Measurements from ENCODE around the gene CRYBG1. TPM values are rescaled to one million over a fixed set of nuclear protein-coding genes. Genes with fewer than 3 reads are reported as not detected.
A peak's percentile ranks its signal among the peaks of the same experiment; 100 is the strongest.

CRYBG1 gene
- total RNA-seq, 2 experiments from 2014 or later: 44.1 to 62.7 TPM

DNA sequence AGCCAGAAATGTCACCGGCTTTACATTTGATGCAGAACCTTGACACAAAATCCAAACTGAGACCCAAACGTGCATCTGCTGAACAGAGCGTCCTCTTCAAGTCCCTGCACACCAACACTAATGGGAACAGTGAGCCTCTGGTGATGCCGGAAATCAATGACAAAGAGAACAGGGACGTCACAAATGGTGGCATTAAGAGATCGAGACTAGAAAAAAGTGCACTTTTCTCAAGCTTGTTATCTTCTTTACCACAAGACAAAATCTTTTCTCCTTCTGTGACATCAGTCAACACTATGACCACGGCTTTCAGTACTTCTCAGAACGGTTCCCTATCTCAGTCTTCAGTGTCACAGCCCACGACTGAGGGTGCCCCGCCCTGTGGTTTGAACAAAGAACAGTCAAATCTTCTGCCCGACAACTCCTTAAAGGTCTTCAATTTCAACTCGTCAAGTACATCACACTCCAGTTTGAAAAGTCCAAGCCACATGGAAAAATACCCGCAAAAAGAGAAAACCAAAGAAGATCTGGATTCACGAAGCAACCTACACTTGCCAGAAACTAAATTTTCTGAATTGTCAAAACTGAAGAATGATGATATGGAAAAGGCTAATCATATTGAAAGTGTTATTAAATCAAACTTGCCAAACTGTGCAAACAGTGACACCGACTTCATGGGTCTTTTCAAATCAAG, 160.3 kb downstream of the CRYBG1 start:
- Mint-ChIP-seq H3K4me3 (peak overlapping the region; percentile 83), H3K27ac (peak overlapping the region; percentile 97), H3K9me3 (ENCODE audit: low read depth) (no peaks in the 10 kb centered on the region), H3K27me3 (no peaks in the 10 kb centered on the region), H3K4me1 (peaks cover 57% of the 10 kb centered on the region), H3K36me3 (peaks cover 50% of the 10 kb centered on the region)
- peak; percentile 95 for DNase-seq
- CTCF ChIA-PET: interaction anchor here (0.6 to 8.5 kb wide), 3 partner anchors 9 to 539 kb away, joined by 3 to 125 read pairs (median 11); no protein-coding TSS in a partner anchor
- peak; percentile 65 for ATAC-seq

DNA sequence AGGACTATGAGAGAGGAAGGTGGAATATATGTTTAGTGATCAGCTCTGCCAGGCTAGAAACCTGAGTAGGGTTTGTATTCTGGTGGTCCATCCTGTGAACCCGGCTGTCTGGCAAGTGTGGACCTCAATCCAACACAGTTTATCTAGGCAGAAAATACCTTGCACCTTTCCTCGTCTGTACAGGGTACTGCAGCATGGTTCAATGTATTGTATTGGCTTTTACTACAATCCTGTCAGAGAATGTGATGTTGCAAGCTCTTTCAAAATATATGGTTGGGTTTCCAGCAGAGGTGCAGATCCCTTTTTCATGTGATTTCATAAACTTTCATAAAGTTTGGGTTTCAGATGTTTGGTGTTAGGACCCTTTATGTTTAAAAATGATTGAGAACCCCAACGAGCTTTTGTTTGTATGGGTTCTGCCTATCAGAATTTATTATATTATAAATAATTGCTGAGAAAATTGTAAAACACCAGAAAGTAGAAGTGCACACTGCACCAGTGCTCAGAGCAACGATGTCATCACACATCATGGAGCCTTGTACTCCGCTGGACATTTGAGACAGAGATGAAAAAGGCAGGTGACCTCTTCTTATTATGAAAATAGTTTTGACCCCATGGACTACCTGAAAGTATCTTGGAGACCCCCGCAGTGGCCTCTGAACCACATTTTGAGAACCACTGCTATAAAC, 162.2 kb downstream of the CRYBG1 start:
- ATAC-seq (no peak), DNase-seq (no peak)
- H3K27me3 Mint-ChIP-seq: no peaks in the 10 kb centered on the region
- peak overlapping the region; percentile 97 for H3K27ac Mint-ChIP-seq
- peak overlapping the region; percentile 83 for H3K4me3 Mint-ChIP-seq
- H3K36me3 Mint-ChIP-seq: peaks cover 55% of the 10 kb centered on the region
- CTCF ChIA-PET: interaction anchor here (0.8 to 8.5 kb wide), 7 partner anchors 11 to 432 kb away, joined by 3 to 125 read pairs (median 4); no protein-coding TSS in a partner anchor
- H3K9me3 Mint-ChIP-seq (ENCODE audit: low read depth): no peaks in the 10 kb centered on the region
- H3K4me1 Mint-ChIP-seq: peaks cover 54% of the 10 kb centered on the region

DNA sequence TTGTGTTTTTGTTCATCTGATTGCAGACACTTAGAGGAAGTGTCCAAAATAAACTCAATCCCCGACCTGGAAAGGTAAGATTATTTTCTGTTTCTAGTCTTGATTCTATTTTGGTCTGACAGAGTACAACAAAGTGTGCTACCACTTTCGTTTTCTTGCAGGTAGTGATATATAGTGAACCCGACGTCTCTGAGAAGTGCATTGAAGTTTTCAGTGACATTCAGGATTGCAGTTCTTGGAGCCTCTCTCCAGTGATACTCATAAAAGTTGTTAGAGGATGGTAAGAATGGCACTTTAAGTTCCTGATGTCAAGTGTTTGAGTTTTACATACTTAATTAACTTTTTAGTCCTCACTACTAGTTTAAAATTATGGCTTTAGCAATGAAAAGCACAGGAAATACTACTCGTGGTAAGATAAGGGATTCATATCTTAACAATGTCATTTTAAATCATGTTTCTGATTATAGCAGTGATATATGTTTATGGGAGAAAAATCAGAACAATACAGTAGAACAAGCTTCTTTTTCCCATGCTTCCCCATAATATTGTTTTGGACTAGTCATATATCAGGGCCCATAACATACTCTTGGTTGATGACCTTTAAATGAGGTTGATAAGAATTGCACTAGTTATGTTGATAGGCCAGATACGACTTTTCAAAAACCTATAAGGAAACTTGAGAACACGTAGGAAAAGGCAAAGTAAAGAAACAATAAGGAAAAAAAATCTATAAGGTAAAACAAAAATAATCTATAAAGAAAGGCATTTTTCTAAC, 164.8 kb downstream of the CRYBG1 start:
- H3K4me1 Mint-ChIP-seq: peaks cover 52% of the 10 kb centered on the region
- ATAC-seq: peak; percentile 35
- H3K27ac Mint-ChIP-seq: peak overlapping the region; percentile 91

DNA sequence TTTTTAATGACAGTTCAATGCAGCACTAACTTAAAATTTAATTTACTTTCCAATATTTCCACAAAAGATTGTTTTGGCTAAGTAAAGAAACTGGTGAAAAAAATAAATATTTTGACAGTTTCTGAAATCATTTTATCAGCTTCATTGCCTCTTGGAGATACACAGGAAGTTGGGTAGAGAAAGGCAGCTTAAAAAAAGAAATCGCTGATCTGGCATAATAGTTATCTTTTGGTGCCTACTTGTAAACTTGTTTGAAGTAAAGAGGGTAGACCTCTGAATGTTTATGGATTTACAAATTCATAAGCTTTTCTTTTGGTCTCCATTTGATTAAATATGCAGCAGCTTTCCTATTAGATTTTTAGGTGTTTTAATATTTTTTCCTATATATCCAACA, 165.4 kb downstream of the CRYBG1 start:
- Mint-ChIP-seq H3K9me3 (ENCODE audit: low read depth) (no peaks in the 10 kb centered on the region), H3K4me3 (peak overlapping the region; percentile 83), H3K27me3 (no peaks in the 10 kb centered on the region), H3K36me3 (peaks cover 72% of the 10 kb centered on the region), H3K4me1 (peaks cover 53% of the 10 kb centered on the region), H3K27ac (peak overlapping the region; percentile 21)
- DNase-seq: no peak
- CTCF ChIA-PET: interaction anchor here (1.2 to 8.5 kb wide), 3 partner anchors 9 to 41 kb away, joined by 5 to 125 read pairs (median 9); no protein-coding TSS in a partner anchor
- ATAC-seq: no peak

More for the DNA sequence above, 164.8 kb downstream of the CRYBG1 start:
- H3K4me3 Mint-ChIP-seq: peak overlapping the region; percentile 83
- no peaks in the 10 kb centered on the region for H3K9me3 Mint-ChIP-seq (ENCODE audit: low read depth)
- no peak for DNase-seq
- CTCF ChIA-PET: interaction anchor here (1.2 to 8.5 kb wide), 2 partner anchors 14 to 41 kb away, joined by 5 to 125 read pairs; no protein-coding TSS in a partner anchor
- peaks cover 69% of the 10 kb centered on the region for H3K36me3 Mint-ChIP-seq
- H3K27me3 Mint-ChIP-seq: no peaks in the 10 kb centered on the region

DNA sequence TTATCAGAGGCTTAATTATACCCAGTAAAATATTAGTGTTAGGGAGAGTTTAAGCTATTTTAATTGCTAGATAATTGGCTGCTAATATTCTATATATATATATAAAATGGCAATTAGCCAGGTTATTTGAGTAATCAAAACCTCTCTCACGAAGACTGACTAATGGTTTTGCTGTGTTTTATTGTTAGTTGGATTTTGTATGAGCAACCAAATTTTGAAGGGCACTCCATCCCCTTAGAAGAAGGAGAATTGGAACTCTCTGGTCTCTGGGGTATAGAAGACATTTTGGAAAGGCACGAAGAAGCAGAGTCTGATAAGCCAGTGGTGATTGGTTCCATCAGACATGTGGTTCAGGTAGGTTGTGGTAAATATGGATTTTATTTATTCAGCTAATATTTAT, 166.6 kb downstream of the CRYBG1 start:
- Mint-ChIP-seq H3K4me1 (peaks cover 56% of the 10 kb centered on the region), H3K27me3 (no peaks in the 10 kb centered on the region), H3K4me3 (no peak overlapping the region), H3K36me3 (peaks cover 72% of the 10 kb centered on the region), H3K27ac (no peak overlapping the region), H3K9me3 (ENCODE audit: low read depth) (no peaks in the 10 kb centered on the region)
- ATAC-seq (no peak), DNase-seq (no peak)
- CTCF ChIA-PET: interaction anchor here (0.7 to 8.5 kb wide), 3 partner anchors 10 to 18 kb away, joined by 4 to 125 read pairs (median 9); no protein-coding TSS in a partner anchor

DNA sequence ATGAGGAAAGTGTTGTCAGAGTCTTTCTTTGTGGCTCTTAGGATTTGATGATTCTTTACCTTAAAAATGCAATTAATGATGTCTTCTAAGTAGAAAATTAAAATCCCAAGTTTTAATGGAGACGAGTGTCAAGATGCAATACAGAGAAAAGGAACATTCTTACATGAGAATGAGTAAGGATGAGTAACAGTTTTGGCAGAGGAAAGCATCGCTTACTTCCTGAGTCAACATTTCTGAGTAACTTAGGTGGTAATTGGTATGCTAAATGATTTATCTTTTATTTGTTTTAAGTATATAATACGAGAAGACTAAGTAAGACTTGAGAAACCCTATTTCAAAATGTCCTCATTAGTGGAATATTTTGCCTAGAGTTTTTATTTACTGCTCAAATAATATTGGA, 167.5 kb downstream of the CRYBG1 start:
- CTCF ChIA-PET: interaction anchor here (2.1 kb wide), 1 partner anchor 11 kb away, joined by 9 read pairs; no protein-coding TSS in a partner anchor
- peak overlapping the region; percentile 45 for H3K27ac Mint-ChIP-seq

GRCh38 chr6:106528521-106528920, 168.0 kb downstream of the CRYBG1 start:
- H3K36me3 Mint-ChIP-seq: peaks cover 75% of the 10 kb centered on the region
- H3K27ac Mint-ChIP-seq: peak overlapping the region; percentile 52
- H3K9me3 Mint-ChIP-seq (ENCODE audit: low read depth): no peaks in the 10 kb centered on the region
- no peak overlapping the region for H3K4me3 Mint-ChIP-seq
- no peak for ATAC-seq
- H3K27me3 Mint-ChIP-seq: no peaks in the 10 kb centered on the region
- no peak for DNase-seq
- CTCF ChIA-PET: no interaction called here
- H3K4me1 Mint-ChIP-seq: peaks cover 68% of the 10 kb centered on the region

More for the DNA sequence above, 167.5 kb downstream of the CRYBG1 start:
- ATAC-seq: no peak
- no peak overlapping the region for H3K4me3 Mint-ChIP-seq
- no peaks in the 10 kb centered on the region for H3K9me3 Mint-ChIP-seq (ENCODE audit: low read depth)
- H3K27me3 Mint-ChIP-seq: no peaks in the 10 kb centered on the region
- H3K4me1 Mint-ChIP-seq: peaks cover 62% of the 10 kb centered on the region
- peaks cover 72% of the 10 kb centered on the region for H3K36me3 Mint-ChIP-seq
- no peak for DNase-seq

DNA sequence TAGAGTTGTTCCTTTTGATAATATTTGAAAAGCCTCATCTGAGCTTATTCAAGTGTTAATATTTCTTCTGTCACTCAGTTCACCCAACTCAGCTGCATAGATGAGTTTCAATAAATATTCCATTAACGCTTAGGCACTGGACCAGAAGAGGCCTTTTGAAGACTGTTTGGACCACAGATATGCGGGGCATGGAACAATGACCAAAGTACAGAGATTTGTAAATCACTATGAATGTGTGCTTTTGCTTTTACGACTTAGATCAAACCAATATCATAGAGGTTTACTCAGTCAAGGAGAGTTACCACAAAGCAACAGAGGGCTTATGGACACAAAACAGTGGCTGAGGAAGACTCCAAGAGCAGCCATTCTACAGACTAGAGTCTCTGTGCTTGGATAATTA, 168.9 kb downstream of the CRYBG1 start:
- DNase-seq: no peak
- CTCF ChIA-PET: interaction anchor here (1.0 to 1.6 kb wide), 4 partner anchors 16 to 37 kb away, joined by 3 to 6 read pairs (median 4); no protein-coding TSS in a partner anchor
- Mint-ChIP-seq H3K4me1 (peaks cover 70% of the 10 kb centered on the region), H3K9me3 (ENCODE audit: low read depth) (no peaks in the 10 kb centered on the region), H3K27me3 (no peaks in the 10 kb centered on the region), H3K27ac (no peak overlapping the region), H3K36me3 (peaks cover 79% of the 10 kb centered on the region), H3K4me3 (no peak overlapping the region)
- no peak for ATAC-seq

- Mint-ChIP-seq H3K27ac (no peak overlapping the region), H3K4me1 (peaks cover 72% of the 10 kb centered on the region), H3K4me3 (no peak overlapping the region), H3K36me3 (peaks cover 80% of the 10 kb centered on the region), H3K27me3 (no peaks in the 10 kb centered on the region), H3K9me3 (ENCODE audit: low read depth) (no peaks in the 10 kb centered on the region)
- ATAC-seq: no peak
- DNase-seq: no peak
- CTCF ChIA-PET: interaction anchor here (0.7 to 1.6 kb wide), 4 partner anchors 10 to 36 kb away, joined by 3 to 6 read pairs (median 3); no protein-coding TSS in a partner anchor
These were observed 169.5 kb downstream of the CRYBG1 start for GRCh38 chr6:106530026-106530425.

DNA sequence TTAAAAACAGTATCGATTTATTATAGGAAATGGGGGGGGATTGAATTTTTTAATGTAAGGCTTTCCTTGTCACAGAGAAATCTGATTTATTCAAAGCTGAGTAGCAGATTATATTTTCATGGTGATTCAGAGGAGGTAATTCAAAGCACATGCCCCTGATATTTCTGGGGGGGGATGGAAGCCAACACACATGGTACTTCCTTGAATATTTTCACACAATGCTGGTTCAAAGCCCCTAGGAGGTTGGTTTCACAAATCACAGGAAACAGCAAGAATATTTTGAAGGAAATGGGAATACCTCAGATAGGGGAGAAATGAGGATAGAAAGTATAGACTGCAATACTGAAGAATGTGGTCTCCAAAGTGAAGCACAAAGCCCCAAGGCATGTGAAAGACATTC, 170.0 kb downstream of the CRYBG1 start:
- DNase-seq (no peak), ATAC-seq (no peak)
- Mint-ChIP-seq H3K9me3 (ENCODE audit: low read depth) (no peaks in the 10 kb centered on the region), H3K4me1 (peaks cover 71% of the 10 kb centered on the region), H3K27me3 (no peaks in the 10 kb centered on the region), H3K4me3 (no peak overlapping the region), H3K27ac (peak overlapping the region; percentile 8), H3K36me3 (peaks cover 79% of the 10 kb centered on the region)
- CTCF ChIA-PET: interaction anchor here (0.6 to 1.6 kb wide), 5 partner anchors 9 to 36 kb away, joined by 3 to 6 read pairs (median 3); no protein-coding TSS in a partner anchor

DNA sequence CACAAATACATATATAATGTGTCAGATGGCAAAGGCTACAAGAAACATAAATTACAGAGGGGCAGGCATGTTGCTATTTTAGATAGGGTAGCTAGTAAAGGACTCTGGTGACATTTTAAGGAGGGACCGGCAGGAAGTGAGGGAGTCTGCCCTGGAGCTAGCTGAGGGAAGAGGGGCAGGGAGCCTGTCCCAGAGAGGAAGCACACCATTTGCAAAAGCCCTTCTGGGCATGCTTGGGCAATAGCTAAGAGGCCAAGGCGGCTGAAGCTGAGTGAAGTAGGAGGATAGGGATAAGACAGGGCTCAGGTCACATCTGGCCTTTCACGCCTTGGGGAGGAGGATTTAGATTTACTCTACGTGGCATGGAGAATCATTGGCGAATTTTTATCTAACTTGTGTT, 172.5 kb downstream of the CRYBG1 start:
- ATAC-seq (no peak), DNase-seq (no peak)
- Mint-ChIP-seq H3K36me3 (peaks cover 83% of the 10 kb centered on the region), H3K4me3 (no peak overlapping the region), H3K9me3 (ENCODE audit: low read depth) (no peaks in the 10 kb centered on the region), H3K27me3 (no peaks in the 10 kb centered on the region), H3K4me1 (peaks cover 75% of the 10 kb centered on the region), H3K27ac (peak overlapping the region; percentile 57)
- CTCF ChIA-PET: interaction anchor here (1.2 to 2.8 kb wide), 3 partner anchors 12 to 21 kb away, joined by 3 to 18 read pairs (median 3); no protein-coding TSS in a partner anchor

- Mint-ChIP-seq H3K27ac (peak overlapping the region; percentile 79), H3K4me1 (peaks cover 75% of the 10 kb centered on the region), H3K27me3 (no peaks in the 10 kb centered on the region), H3K9me3 (ENCODE audit: low read depth) (no peaks in the 10 kb centered on the region), H3K4me3 (no peak overlapping the region), H3K36me3 (peaks cover 84% of the 10 kb centered on the region)
- CTCF ChIA-PET: interaction anchor here (1.2 to 2.8 kb wide), 3 partner anchors 12 to 22 kb away, joined by 3 to 18 read pairs (median 4); no protein-coding TSS in a partner anchor
- DNase-seq: no peak
- ATAC-seq: no peak
These were observed 173.5 kb downstream of the CRYBG1 start for GRCh38 chr6:106534004-106534403.
